Sigmoid colon (tissue), 7 donors: ENCODE data around the gene LVRN. TPM values are rescaled to one million over a fixed set of nuclear protein-coding genes. Genes with fewer than 3 reads are reported as not detected.

Source experiments
- DNase-seq: peaks from one replicate; pipeline ENCODE4 v3.0.0-alpha.2; 2019
- H3K27ac ChIP-seq, 4 donors: fragments of 200-600 bp; sonication (generic); one replicate each; pipeline ENCODE4 v1.5.1; 2016 to 2019; ENCODE audit warnings: mild to moderate bottlenecking in 1 of 4
- H3K27me3 ChIP-seq, 3 donors: fragments of 200-600 bp; sonication (generic); one replicate each; pipeline ENCODE4 v1.5.1; 2019; ENCODE audit warnings: mild to moderate bottlenecking in 1 of 3
- H3K36me3 ChIP-seq, 4 donors: fragments of 200-600 bp; sonication (generic); one replicate each; pipeline ENCODE4 v1.5.1; 2016 to 2019
- H3K4me1 ChIP-seq, 4 donors: fragments of 200-600 bp; sonication (generic); one replicate each; pipeline ENCODE4 v1.5.1; 2017 to 2019
- H3K4me3 ChIP-seq, 4 donors: fragments of 200-600 bp; sonication (generic); one replicate each; pipeline ENCODE4 v1.5.1; 2017 to 2019; ENCODE audit warnings: mild to moderate bottlenecking in 2 of 4, moderate library complexity in 1 of 4
- H3K9me3 ChIP-seq, 4 donors: fragments of 200-600 bp in 3 of 4; sonication (generic) in 3 of 4; one replicate each; pipeline versions ENCODE4 v1.5.1 to v1.6.1; 2013 to 2019
- CTCF ChIP-seq, 4 experiments: fragments of 450-650 bp in 3 of 4; fragments of 200-600 bp in 1 of 4; IDR thresholded peaks; one replicate each; pipeline ENCODE4 v1.5.1; 2016 to 2019; ENCODE audit warnings: antibody characterized with exemption in 4 of 4, mild to moderate bottlenecking in 3 of 4, moderate library complexity in 2 of 4
- EP300 ChIP-seq, 4 donors: sonication (generic); formaldehyde crosslinking; IDR thresholded peaks; one replicate each; pipeline ENCODE4 v1.6.1; 2017; ENCODE audit warnings: antibody characterized with exemption in 4 of 4
- POLR2A ChIP-seq, 2 donors: fragments of 450-650 bp; IDR thresholded peaks; one replicate each; pipeline ENCODE4 v1.6.1; 2016; ENCODE audit warnings: antibody characterized with exemption in 2 of 2, mild to moderate bottlenecking in 2 of 2, moderate library complexity in 2 of 2
- POLR2AphosphoS5 ChIP-seq, 4 donors: sonication (generic); formaldehyde crosslinking; IDR thresholded peaks; one replicate each; pipeline ENCODE4 v1.6.1; 2017; ENCODE audit warnings: antibody characterized with exemption in 4 of 4
- WGBS, 2 donors: extraction: QIAGEN DNeasy Blood & Tissue Kit; methylation state at CpG; one replicate each; pipeline ENCODE4 v1.1.7; 2013; 5-methylcytosine and 5-hydroxymethylcytosine counted together
- intact Hi-C: fragments of 100-400 bp; cut with DNase I; formaldehyde crosslinking; loops from one replicate; pipeline ENCODE4 v1.15.1; 2023
- polyA plus RNA-seq, 3 donors: library from polyadenylated mRNA; stranded (reverse); fragments of 200-250 nt; gene quantifications; one replicate each; pipeline ENCODE4 v1.2.3, GENCODE V29; 2013
- total RNA-seq, 4 donors: library from RNA; depleted of rRNA; stranded (reverse); fragments of >200 nt; gene quantifications; one replicate each; pipeline ENCODE4 v1.1.0, GENCODE V29; 2016
- donor health status: healthy with polysubstance abuse.
- donor health status: Bipolar disorder and iron deficiency.
- donor health status: healthy.

The LVRN gene
- total and polyA plus RNA-seq, 7 donors: 0.23 to 8.4 (median 3.9) TPM

- no peak overlapping the region for H3K27ac ChIP-seq
- H3K27me3 ChIP-seq: peaks cover 18 to 66% (median 52%) of the 10 kb centered on the region in 3 donors
- TF ChIP-seq EP300 (IDR thresholded peaks at IDR 0.05): no peak
- TF ChIP-seq POLR2AphosphoS5 (IDR thresholded peaks at IDR 0.05): no peak
- no peak for TF ChIP-seq POLR2A (IDR thresholded peaks at IDR 0.05)
- TF ChIP-seq CTCF (IDR thresholded peaks at IDR 0.05): no peak
- 25 to 38% methylated on average over 17 of the region's 17 CpGs for WGBS, 2 donors
- intact Hi-C loops: no loop called here
- H3K4me1 ChIP-seq: peaks cover 0 to 21% (median 20%) of the 10 kb centered on the region in 4 donors
- H3K4me3 ChIP-seq: peak overlapping the region in 2 of 4 donors; percentile 31 to 43
- no peak for DNase-seq
- no peaks in the 10 kb centered on the region for H3K9me3 ChIP-seq
- H3K36me3 ChIP-seq: no peaks in the 10 kb centered on the region
Observed at GRCh38 chr5:115963566-115963965, 1.3 kb downstream of the LVRN start.

GRCh38 chr5:115968770-115969169 is 6.5 kb downstream of the LVRN start:
- intact Hi-C loops: no loop called here
- Histone ChIP-seq H3K9me3 (peaks cover 0 to 3% (median 0%) of the 10 kb centered on the region in 4 donors), H3K36me3 (no peaks in the 10 kb centered on the region), H3K4me1 (no peaks in the 10 kb centered on the region), H3K27ac (no peak overlapping the region), H3K27me3 (peaks cover 0 to 14% (median 2%) of the 10 kb centered on the region in 3 donors), H3K4me3 (no peak overlapping the region)
- no peak for DNase-seq
- TF ChIP-seq CTCF (IDR thresholded peaks at IDR 0.05): no peak
- no peak for TF ChIP-seq POLR2A (IDR thresholded peaks at IDR 0.05)
- no peak for TF ChIP-seq EP300 (IDR thresholded peaks at IDR 0.05)
- TF ChIP-seq POLR2AphosphoS5 (IDR thresholded peaks at IDR 0.05): no peak
- 78 to 91% methylated on average over 2 of the region's 2 CpGs for WGBS, 2 donors

GRCh38 chr5:115977096-115977495 is 14.8 kb downstream of the LVRN start:
- Histone ChIP-seq H3K9me3 (peaks cover 0 to 3% (median 0%) of the 10 kb centered on the region in 4 donors), H3K4me1 (peaks cover 0 to 7% (median 0%) of the 10 kb centered on the region in 4 donors), H3K4me3 (no peak overlapping the region), H3K36me3 (no peaks in the 10 kb centered on the region), H3K27ac (no peak overlapping the region), H3K27me3 (no peaks in the 10 kb centered on the region)
- DNase-seq: no peak
- 60 to 69% methylated on average over 4 of the region's 4 CpGs for WGBS, 2 donors
- TF ChIP-seq EP300 (IDR thresholded peaks at IDR 0.05) (no peak), CTCF (IDR thresholded peaks at IDR 0.05) (no peak), POLR2AphosphoS5 (IDR thresholded peaks at IDR 0.05) (no peak), POLR2A (IDR thresholded peaks at IDR 0.05) (no peak)
- intact Hi-C loops: no loop called here

- no peaks in the 10 kb centered on the region for H3K27me3 ChIP-seq
- 45 to 49% methylated on average over 2 of the region's 2 CpGs for WGBS, 2 donors
- H3K4me1 ChIP-seq: peaks cover 0 to 7% (median 0%) of the 10 kb centered on the region in 4 donors
- peaks cover 0 to 1% (median 0%) of the 10 kb centered on the region in 4 donors for H3K9me3 ChIP-seq
- intact Hi-C loops: no loop called here
- H3K27ac ChIP-seq: peak overlapping the region in 2 of 4 donors; percentile 16 to 56
- no peak for DNase-seq
- H3K36me3 ChIP-seq: no peaks in the 10 kb centered on the region
- H3K4me3 ChIP-seq: no peak overlapping the region
- no peak for TF ChIP-seq CTCF (IDR thresholded peaks at IDR 0.05)
- TF ChIP-seq POLR2AphosphoS5 (IDR thresholded peaks at IDR 0.05): peak in 1 of 4 donors; percentile 46
- TF ChIP-seq POLR2A (IDR thresholded peaks at IDR 0.05): no peak
- no peak for TF ChIP-seq EP300 (IDR thresholded peaks at IDR 0.05)
Observed at GRCh38 chr5:115977988-115978387, 15.7 kb downstream of the LVRN start.

- DNase-seq: no peak
- WGBS, 2 donors: 56 to 89% methylated on average over 2 of the region's 2 CpGs
- H3K4me3 ChIP-seq: no peak overlapping the region
- no peaks in the 10 kb centered on the region for H3K27me3 ChIP-seq
- H3K27ac ChIP-seq: peak overlapping the region in 2 of 4 donors; percentile 16 to 56
- no peaks in the 10 kb centered on the region for H3K36me3 ChIP-seq
- H3K4me1 ChIP-seq: peaks cover 0 to 7% (median 0%) of the 10 kb centered on the region in 4 donors
- H3K9me3 ChIP-seq: no peaks in the 10 kb centered on the region
- intact Hi-C loops: no loop called here
- TF ChIP-seq POLR2AphosphoS5 (IDR thresholded peaks at IDR 0.05) (no peak), POLR2A (IDR thresholded peaks at IDR 0.05) (no peak), CTCF (IDR thresholded peaks at IDR 0.05) (no peak), EP300 (IDR thresholded peaks at IDR 0.05) (no peak)
Observed at GRCh38 chr5:115978779-115979178, 16.5 kb downstream of the LVRN start.
